Smooth muscle cell of the brain vasculature (primary cell): ENCODE data around the gene SRP14.
A peak's percentile ranks its signal among the peaks of the same experiment; 100 is the strongest.

Experiments used
- DNase-seq: peaks from one replicate; pipeline ENCODE4 v3.0.0-alpha.2; 2012; ENCODE audit warnings: low read depth, low spot score

Gene SRP14

DNA sequence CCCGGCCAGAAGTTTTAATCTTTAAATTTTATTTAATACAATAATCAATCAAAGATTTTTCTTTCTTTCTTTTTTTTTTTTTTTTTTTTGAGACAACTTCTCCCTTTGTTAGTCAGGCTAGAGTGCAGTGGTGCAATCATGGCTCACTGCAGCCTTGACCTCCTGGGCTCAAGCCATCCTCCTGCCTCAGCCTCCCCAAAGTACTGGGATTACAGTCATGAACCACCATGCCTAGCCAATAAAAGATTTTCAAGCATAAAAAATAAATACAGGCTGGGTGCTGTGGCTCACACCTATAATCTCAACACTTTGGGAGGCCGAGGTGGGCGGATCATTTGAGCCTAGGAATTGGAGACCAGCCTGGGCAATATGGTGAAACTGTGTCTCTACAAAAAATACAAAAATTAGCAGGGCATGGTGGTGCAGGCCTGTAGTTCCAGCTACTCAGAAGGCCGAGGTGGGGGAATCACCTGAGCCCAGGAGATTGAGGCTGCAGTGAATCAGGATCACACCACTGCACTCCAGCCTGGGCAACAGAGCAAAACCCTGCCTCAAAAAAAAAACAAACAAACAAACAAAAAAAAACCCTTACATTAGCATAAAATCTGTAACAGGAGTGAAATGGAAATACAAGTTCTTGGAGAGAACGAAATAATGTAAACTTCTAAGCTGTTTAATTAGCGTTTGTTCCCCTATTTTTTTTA is 29.1 kb upstream of the SRP14 start:
- DNase-seq: no peak

- DNase-seq: no peak
These were observed 27.6 kb upstream of the SRP14 start for GRCh38 chr15:40066589-40066988.

DNA sequence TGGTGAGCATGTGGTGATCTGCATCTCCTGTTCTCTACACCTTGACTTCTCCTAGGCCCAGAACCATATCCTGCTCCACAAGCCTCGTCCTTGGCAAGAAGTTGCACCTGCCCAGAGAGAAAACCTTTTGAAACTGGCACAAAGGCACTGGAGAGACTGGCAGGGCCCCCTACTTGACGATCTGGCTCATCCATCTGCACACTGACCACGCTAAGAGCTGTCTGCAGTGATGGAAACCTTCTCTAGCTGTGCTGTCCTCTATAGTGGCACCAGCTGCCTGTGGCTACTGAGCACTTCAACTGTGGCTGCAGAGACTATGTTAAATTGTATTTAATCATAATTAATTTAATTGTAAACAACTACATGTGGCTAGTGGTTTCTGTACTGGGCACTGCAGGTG is 26.2 kb upstream of the SRP14 start:
- no peak for DNase-seq

DNA sequence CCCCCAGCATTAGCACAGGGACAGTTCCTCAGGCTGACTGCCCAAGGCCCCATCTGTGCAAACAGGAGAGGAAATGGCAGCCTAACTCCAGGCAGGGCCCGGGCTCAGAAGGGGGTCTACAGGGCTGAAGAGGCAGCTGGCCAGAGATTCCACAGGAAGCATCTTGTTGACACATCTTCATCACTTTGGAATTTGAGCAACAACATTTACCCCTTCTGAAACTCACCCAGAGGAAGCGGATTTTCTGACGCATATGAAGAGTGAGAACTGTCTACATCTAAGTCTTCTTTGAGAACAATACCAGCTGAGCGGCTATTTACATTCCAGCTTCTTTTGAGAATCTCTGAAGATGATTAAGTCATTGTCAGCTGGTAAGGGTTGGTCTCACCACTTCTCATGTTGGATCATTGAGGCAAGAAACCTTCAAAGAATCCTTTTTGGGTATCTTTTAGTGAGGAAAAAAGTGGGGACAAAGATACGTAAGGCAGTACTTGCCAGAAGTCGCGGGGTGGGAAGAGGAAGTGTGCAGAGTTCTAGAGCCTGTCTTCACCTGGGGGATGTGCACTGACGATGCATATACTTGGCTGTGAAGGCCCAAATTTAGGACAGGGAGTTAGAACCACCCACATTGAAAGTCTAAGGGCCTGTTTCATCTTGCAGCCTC is 25.4 kb upstream of the SRP14 start:
- DNase-seq: peak; percentile 92

DNA sequence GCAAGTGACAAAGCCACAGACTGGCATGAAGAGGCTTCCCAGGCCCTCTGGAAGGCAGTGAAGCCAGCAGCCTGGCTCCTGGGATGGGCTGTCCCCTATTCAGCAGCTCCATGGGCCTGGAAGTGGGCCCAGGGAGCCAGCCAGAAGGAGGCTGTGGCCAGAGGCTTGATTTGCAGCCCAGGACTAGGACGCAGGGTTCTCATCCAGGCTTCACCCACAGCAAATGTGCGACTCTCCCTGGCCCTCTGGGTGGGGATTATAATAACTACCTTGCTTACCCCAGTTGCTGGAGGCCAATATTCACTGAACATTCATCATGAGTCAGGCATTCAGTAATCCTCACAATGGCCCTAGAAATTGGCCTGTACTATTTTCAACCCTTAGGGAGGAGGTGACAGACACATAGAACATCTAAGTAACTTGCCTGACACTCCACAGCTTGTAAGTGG is 24.6 kb upstream of the SRP14 start:
- no peak for DNase-seq

GRCh38 chr15:40062816-40063562 is 24.0 kb upstream of the SRP14 start:
- no peak for DNase-seq

DNA sequence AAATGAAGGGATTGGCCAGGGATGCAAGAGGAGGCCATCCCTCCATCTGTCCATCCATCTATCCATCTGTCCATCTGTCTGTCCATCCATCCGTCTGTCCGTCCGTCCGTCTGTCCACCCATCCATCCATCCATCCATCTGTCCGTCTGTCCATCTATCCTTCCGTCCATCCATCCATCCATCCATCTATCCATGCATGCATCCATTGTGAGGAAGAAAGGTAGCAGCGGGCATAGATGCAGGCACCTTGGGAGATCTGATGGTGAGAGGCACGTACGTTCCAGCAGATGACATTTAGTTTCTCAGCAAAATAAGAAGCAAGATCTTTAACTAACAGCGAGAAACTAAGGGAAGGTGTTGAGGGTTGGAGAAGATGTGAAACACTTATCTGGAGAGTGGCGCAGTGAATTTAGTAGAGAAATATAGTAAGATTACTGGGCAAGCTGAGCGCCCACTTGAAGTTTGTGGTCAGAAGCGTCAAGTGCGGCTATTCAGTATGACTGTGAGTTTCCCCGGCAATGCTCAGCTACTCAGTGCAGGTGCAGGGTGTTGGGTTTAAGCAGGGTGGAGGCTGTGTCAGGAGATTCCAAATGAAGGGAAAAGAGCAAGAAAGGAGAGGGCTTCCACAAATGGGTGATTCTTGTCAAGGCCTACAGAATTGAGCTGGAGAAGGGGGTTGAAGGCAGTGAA is 22.4 kb upstream of the SRP14 start:
- no peak for DNase-seq

DNA sequence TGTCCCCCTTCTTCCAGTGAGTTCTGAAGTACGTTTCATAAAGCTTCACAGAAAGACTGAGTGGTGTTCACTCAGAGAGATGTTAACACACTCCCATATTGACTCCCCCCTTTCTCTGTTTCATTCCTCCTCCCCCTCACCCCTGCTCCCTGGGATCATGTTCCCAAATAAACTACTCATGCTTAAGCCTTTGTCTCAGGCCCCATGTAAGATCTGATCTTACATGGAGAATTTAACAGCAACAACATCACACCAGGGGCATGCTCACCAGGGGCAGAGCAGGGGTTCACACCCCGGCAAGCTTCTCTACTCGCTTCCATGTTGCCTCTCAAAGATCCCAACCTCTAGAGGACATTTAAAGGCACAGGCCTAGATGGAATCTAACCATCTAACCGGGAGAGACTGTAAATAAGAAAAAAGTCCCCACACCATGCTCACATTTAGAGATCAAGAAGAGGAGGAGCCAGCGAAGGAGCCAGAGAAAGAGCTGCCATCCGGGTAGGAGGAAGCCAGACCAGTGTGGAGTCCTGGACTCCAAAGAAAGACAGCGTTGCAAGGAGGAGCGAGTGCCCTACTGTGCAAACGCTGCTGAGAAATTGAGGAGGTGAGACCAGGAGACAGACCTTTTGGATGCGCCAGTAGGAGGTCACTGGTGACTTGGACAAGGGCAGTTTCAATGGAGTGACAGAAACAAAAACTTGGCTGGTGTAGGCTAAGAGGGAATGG is 21.4 kb upstream of the SRP14 start:
- no peak for DNase-seq

- no peak for DNase-seq
These were observed 20.8 kb upstream of the SRP14 start for GRCh38 chr15:40059821-40060220.

GRCh38 chr15:40058476-40059140 is 19.6 kb upstream of the SRP14 start:
- no peak for DNase-seq

GRCh38 chr15:40055576-40056293 is 16.8 kb upstream of the SRP14 start:
- no peak for DNase-seq

DNA sequence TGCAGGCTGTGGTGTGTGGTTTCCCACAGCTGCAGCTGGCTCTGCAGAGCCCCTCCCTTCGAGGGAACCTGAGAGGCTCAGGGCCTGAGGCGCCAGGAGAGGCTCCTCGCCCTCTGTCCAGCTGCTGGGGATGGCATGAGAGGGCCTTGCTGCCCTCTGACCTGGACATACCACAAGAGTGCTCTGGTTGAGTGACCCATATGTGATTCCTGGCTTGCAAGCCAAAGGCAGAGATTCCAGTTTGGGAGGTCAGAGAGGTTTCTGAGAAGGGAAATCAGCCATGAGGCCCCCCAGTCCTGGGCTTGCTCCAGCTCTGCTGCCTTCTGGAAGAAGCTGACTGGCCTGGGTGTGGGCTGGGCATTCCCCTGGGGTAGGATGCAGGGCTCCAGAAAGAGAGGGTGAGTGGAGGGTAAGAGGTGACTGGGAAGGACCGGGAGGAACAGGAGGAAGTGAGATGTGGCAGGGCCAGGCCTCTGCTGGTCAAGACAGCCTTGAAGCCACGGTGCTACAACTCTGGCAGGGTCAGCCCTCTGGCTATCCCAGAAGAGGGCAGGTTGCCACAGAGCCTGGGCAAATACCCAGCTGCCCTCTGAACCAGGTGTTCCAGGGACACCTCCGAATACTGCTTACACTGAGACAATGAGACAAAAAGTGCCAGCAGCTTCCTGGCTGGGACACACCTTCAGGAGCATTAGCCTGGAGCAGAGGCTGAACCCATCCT is 16.0 kb upstream of the SRP14 start:
- peak; percentile 31 for DNase-seq

DNA sequence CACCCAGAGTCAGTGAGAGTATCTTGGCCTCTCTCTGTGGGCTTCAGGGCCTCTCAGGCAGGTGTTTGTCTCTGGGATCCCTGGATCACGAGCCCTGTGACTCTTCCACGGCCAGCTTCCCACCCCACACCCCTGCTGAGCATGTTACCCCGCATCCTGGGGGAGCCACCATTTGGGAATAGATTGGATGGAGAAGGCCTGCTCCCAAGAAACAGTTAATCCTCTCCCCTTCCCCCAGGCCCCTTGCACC is 15.5 kb upstream of the SRP14 start:
- DNase-seq: no peak

DNA sequence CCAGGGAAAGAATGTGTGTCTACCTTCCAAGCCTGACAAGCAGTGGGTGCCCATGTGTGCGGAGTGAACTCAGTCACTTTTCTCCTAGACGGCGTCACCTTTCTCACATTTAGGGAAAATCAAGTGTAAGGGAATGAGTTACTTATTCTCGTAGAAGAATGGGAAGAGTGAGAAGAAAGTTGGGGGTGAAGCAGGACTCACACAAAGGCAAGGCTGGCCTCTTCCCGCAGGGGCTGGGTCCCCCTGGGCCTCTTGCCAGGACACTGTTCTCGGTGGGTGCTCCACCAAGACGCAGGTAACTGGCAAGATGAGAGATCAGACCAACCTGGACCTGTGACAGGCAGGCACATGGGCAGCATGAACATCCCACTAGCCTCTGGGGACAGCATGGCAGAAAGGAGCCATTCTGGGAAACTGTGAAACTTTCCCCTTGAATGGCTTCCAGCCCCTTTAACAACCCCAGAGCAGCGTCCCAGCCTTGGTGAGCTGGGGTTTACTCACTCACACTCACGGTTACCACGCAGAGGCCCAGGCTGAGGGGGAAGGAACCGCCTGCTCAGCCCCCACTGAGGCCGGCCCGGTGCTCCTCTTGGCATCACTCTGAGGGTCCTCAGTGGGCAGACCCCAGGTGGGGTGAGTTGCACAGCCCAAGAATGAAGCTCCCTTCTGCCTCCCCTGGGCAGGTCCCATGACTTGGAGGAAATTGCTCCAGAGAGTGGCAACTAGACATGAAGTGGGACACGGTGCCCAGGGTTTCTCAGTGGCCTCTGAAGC is 15.0 kb upstream of the SRP14 start:
- DNase-seq: no peak

GRCh38 chr15:40053079-40053830 is 14.3 kb upstream of the SRP14 start:
- DNase-seq: no peak

DNA sequence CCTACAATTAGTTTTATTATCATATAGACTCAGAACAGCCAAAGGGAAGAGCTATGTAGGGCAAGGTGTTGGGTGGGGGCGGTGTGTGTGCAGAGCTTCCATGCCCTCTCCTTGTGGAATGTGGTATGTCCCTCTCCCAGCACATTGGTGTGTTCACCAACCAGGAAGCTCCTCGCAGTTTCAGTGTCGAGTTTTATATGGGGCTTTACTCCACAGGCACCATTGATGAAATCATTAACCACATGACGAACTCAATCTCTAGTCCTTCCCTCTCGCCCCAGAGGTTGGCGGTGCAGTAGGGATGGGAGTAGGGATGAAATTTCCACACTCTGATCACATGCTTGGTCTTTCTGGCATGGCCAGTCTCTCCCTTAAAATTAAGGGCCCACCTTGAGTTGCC is 13.6 kb upstream of the SRP14 start:
- no peak for DNase-seq

DNA sequence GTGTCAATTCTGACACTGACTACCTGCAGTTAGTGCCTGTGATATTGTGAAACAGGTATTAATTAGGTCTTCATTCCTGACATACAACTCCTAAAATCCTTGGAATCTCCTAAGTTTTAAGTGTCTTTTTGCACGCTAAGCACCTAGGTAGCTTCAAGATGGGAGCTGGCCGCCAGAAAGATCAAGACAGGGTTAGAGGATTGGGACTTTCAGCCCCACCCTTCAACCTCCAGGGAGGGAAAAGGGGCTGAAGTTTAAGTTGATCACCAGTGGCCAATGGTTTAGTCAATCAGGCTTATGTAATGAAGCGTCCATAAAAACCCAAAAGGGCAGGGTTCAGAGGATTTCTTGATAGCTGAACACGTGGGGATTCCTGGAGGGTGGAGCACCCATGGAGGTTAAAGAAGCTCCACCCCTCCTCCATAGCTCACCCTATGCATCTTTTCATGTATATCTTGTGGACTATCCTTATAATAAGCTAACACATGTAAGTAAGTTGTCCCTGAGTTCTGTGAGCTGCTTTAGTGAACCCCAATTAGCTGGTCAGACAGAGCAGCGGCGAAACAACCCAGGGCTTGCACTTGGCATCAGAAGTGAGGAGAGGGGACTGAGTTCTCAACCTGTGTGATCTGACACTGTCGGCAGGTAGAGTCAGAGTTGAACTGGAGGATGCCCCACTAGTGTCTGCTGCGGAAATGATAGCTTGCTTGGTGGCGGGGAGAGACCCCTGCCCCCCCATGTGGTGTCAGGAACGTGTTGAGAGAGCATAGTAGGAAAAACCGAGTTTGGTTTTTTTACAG is 12.8 kb upstream of the SRP14 start:
- DNase-seq: no peak
